Caco-2 (cell line): ENCODE data around the gene SRD5A3. TPM values are rescaled to one million over a fixed set of nuclear protein-coding genes. Genes with fewer than 3 reads are reported as not detected.

Experiments used
- BruUV-seq: library from RNA; stranded (reverse); fragments of 400-500 nt; replicated peaks from 2 replicates; lab custom pipeline; 2021; lab: Mats Ljungman, UMichigan
- CTCF ChIA-PET: fragments of 300-600 bp; sonication (Branson Sonifier 250); formaldehyde crosslinking; loops from one replicate; lab custom pipeline; 2022; ENCODE audit warnings: antibody characterized with exemption; lab: Charles Lee
- POLR2A ChIA-PET: fragments of 300-600 bp; sonication (Branson Sonifier 250); formaldehyde crosslinking; loops from one replicate; lab custom pipeline; 2022; ENCODE audit warnings: antibody characterized with exemption; lab: Charles Lee
- DNase-seq, 2 experiments: peaks; one replicate each; pipeline versions ENCODE4 v3.0.0 to v3.0.0-alpha.2; 2020 to 2022
- H3K27me3 ChIP-seq: replicated peaks from 2 replicates; pipeline ENCODE4 v1.6.0; 2011; ENCODE audit warnings: low read length; ENCODE audit not compliant: control insufficient read depth, insufficient read depth
- H3K36me3 ChIP-seq: 2 replicates; pipeline ENCODE4 v1.5.1; 2011; ENCODE audit warnings: low read length; ENCODE audit not compliant: control insufficient read depth, insufficient read depth
- H3K4me1 ChIP-seq: fragments of 250-450 bp; sonication (Bioruptor Pico); 2 replicates; pipeline ENCODE4 v1.5.1; 2020; ENCODE audit warnings: mild to moderate bottlenecking
- H3K4me3 ChIP-seq: 2 replicates; pipeline ENCODE4 v1.5.1; 2011; ENCODE audit warnings: low read depth, mild to moderate bottlenecking, control low read depth, low read length
- H3K9me3 ChIP-seq: fragments of 250-450 bp; sonication (Bioruptor Pico); 2 replicates; pipeline ENCODE4 v1.5.1; 2020; ENCODE audit warnings: mild to moderate bottlenecking, moderate library complexity
- H3K27ac Mint-ChIP-seq: one replicate; pipeline ENCODE4 v1.8.0; 2022; ENCODE audit warnings: mixed read lengths; ENCODE audit not compliant: unreplicated experiment
- H3K27me3 Mint-ChIP-seq: one replicate; pipeline ENCODE4 v1.8.0; 2022; ENCODE audit warnings: mixed read lengths; ENCODE audit not compliant: insufficient read depth, unreplicated experiment
- H3K36me3 Mint-ChIP-seq: one replicate; pipeline ENCODE4 v1.8.0; 2022; ENCODE audit warnings: mild to moderate bottlenecking, mixed read lengths; ENCODE audit not compliant: insufficient read depth, unreplicated experiment
- H3K4me1 Mint-ChIP-seq: one replicate; pipeline ENCODE4 v1.8.0; 2022; ENCODE audit warnings: low read depth, mixed read lengths; ENCODE audit not compliant: unreplicated experiment
- H3K4me3 Mint-ChIP-seq: one replicate; pipeline ENCODE4 v1.8.0; 2022; ENCODE audit warnings: mild to moderate bottlenecking, moderate library complexity, mixed read lengths; ENCODE audit not compliant: unreplicated experiment
- H3K9me3 Mint-ChIP-seq: one replicate; pipeline ENCODE4 v1.8.0; 2022; ENCODE audit warnings: mixed read lengths; ENCODE audit not compliant: unreplicated experiment
- intact Hi-C: fragments of 100-400 bp; cut with micrococcal nuclease; formaldehyde crosslinking; loops from one replicate; pipeline ENCODE4 v1.10.0; 2022; ENCODE audit not compliant: unreplicated experiment
- total RNA-seq: library from RNA; stranded (reverse); gene quantifications from 2 replicates; pipeline ENCODE4 v1.2.3, GENCODE V29; 2022
- TF ChIP-seq, protein P1 (sequence below), 2 experiments: fragments of 200-600 bp in 1 of 2; IDR thresholded peaks; 1 replicate in 1 of 2; 2 replicates in 1 of 2; pipeline versions ENCODE4 v1.5.1 to v1.8.0; 2011 to 2022; ENCODE audit warnings: antibody characterized with exemption in 1 of 2, control low read depth in 1 of 2, inconsistent platforms in 1 of 2, low read depth in 1 of 2, low read length in 1 of 2, mild to moderate bottlenecking in 1 of 2, moderate library complexity in 1 of 2; ENCODE audit not compliant: insufficient read depth in 1 of 2, severe bottlenecking in 1 of 2, unreplicated experiment in 1 of 2

Gene SRD5A3
- total RNA-seq, 1 experiment from 2014 or later: 22.6 TPM

DNA sequence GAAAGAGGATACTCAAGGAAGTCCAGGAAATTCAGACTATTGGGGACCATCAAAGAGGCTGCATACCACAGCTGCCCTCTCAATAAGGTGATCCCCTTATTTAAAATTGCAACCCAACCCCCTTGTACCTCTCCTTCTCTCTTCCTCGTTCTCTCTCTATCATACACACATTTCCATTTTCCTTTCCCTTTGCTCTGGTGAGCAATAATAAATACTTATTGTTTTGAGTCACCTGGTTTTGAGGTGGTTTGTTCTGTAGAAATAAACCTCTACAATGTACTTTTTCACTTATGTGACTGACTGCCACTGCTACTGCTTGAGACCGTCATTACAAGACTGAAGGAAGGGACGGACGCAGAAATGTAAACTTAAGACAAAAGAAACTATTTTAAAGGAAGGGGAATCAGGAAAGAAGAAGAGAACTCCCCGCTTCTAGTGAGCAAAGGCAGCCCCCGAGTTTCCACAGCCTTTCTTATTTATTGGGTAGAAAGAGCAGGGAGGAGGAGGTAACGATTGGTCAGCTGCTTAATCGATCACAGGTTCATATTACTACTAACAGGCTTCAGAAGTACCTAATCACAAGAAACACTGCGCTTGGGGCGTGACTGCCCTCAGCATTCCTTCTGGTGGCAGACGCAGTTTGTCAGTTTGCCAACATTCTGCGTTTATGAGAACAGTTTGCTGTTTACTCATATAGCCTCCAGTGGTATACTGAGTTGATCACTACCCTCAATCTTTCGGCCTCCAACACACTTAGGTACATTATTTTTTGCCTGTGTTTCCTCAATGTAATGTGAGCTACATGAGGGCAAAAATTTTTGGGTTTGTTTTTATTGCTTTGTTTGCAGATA lies 32.8 kb downstream of the SRD5A3 start:
- Mint-ChIP-seq H3K4me1 (no peaks in the 10 kb centered on the region), H3K27ac (no peak overlapping the region), H3K9me3 (no peaks in the 10 kb centered on the region), H3K36me3 (no peaks in the 10 kb centered on the region), H3K4me3 (no peak overlapping the region), H3K27me3 (no peaks in the 10 kb centered on the region)
- H3K9me3 ChIP-seq: no peaks in the 10 kb centered on the region
- no peak for DNase-seq
- no peaks in the 10 kb centered on the region for H3K36me3 ChIP-seq
- no peaks in the 10 kb centered on the region for H3K4me1 ChIP-seq
- no TSS peak for BruUV-seq
- no peaks in the 10 kb centered on the region for H3K27me3 ChIP-seq
- intact Hi-C loops: no loop called here
- H3K4me3 ChIP-seq: no peak overlapping the region
- ChIA-PET POLR2A (no interaction called here), CTCF (interaction anchor here (1.0 kb wide), 1 partner anchor 435 kb away, joined by 3 read pairs; no protein-coding TSS in a partner anchor)
- TF ChIP-seq, protein P1, sequence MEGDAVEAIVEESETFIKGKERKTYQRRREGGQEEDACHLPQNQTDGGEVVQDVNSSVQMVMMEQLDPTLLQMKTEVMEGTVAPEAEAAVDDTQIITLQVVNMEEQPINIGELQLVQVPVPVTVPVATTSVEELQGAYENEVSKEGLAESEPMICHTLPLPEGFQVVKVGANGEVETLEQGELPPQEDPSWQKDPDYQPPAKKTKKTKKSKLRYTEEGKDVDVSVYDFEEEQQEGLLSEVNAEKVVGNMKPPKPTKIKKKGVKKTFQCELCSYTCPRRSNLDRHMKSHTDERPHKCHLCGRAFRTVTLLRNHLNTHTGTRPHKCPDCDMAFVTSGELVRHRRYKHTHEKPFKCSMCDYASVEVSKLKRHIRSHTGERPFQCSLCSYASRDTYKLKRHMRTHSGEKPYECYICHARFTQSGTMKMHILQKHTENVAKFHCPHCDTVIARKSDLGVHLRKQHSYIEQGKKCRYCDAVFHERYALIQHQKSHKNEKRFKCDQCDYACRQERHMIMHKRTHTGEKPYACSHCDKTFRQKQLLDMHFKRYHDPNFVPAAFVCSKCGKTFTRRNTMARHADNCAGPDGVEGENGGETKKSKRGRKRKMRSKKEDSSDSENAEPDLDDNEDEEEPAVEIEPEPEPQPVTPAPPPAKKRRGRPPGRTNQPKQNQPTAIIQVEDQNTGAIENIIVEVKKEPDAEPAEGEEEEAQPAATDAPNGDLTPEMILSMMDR (IDR thresholded peaks at IDR 0.05; ENCODE audit: insufficient read depth in 1 of 2, low read depth in 1 of 2, low read length in 1 of 2, severe bottlenecking in 1 of 2, unreplicated experiment in 1 of 2): no peak

DNA sequence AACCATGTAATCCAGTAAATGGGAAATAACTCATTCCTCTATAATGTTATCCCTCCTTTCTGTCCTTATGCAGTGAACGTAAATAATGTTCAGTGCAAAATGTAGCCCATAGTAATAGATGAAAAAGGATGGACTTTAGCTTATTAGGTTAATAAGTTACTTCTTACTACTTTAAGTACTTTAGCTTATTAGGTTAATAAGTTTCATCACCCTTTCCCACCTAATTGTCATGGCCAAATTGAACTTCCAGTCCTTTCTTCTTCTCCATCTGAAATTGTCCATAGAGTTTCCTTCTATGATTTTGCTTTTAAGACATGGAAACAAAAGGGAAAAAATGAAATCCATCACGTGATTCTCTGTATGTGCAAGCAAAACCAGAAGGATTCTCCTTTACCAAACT lies 34.5 kb downstream of the SRD5A3 start:
- intact Hi-C loops: no loop called here
- Mint-ChIP-seq H3K27ac (no peak overlapping the region), H3K9me3 (no peaks in the 10 kb centered on the region), H3K4me1 (peaks cover 7% of the 10 kb centered on the region), H3K27me3 (no peaks in the 10 kb centered on the region), H3K4me3 (no peak overlapping the region), H3K36me3 (no peaks in the 10 kb centered on the region)
- Histone ChIP-seq H3K9me3 (no peaks in the 10 kb centered on the region), H3K4me1 (peaks cover 6% of the 10 kb centered on the region), H3K27me3 (no peaks in the 10 kb centered on the region), H3K4me3 (no peak overlapping the region), H3K36me3 (no peaks in the 10 kb centered on the region)
- ChIA-PET POLR2A (no interaction called here), CTCF (no interaction called here)
- no TSS peak for BruUV-seq
- TF ChIP-seq, protein P1 (IDR thresholded peaks at IDR 0.05; ENCODE audit: insufficient read depth in 1 of 2, low read depth in 1 of 2, low read length in 1 of 2, severe bottlenecking in 1 of 2, unreplicated experiment in 1 of 2): no peak
- DNase-seq: no peak

- ChIA-PET POLR2A (no interaction called here), CTCF (no interaction called here)
- no peak for DNase-seq
- Histone ChIP-seq H3K27me3 (no peaks in the 10 kb centered on the region), H3K36me3 (no peaks in the 10 kb centered on the region), H3K9me3 (no peaks in the 10 kb centered on the region), H3K4me1 (peaks cover 15% of the 10 kb centered on the region), H3K4me3 (no peak overlapping the region)
- H3K9me3 Mint-ChIP-seq: no peaks in the 10 kb centered on the region
- TF ChIP-seq, protein P1 (IDR thresholded peaks at IDR 0.05; ENCODE audit: insufficient read depth in 1 of 2, low read depth in 1 of 2, low read length in 1 of 2, severe bottlenecking in 1 of 2, unreplicated experiment in 1 of 2): no peak
- H3K27ac Mint-ChIP-seq: no peak overlapping the region
- no peak overlapping the region for H3K4me3 Mint-ChIP-seq
- BruUV-seq: no TSS peak
- no peaks in the 10 kb centered on the region for H3K27me3 Mint-ChIP-seq
- H3K36me3 Mint-ChIP-seq: no peaks in the 10 kb centered on the region
- intact Hi-C loops: no loop called here
- peaks cover 16% of the 10 kb centered on the region for H3K4me1 Mint-ChIP-seq
These were observed 35.5 kb downstream of the SRD5A3 start for GRCh38 chr4:55381502-55381901.
